ENCODE measurements around the gene RGS19. TPM values are rescaled to one million over a fixed set of nuclear protein-coding genes. Genes with fewer than 3 reads are reported as not detected.

Gene RGS19
- total RNA-seq, 1 donor = 9.8 TPM

- DNase-seq (ENCODE audit: low read depth) = no peak
- H3K4me3 ChIP-seq (ENCODE audit: low read depth, low read length) = peak within 1 kb of the TSS; percentile 73
- TF ChIP-seq, protein P1, sequence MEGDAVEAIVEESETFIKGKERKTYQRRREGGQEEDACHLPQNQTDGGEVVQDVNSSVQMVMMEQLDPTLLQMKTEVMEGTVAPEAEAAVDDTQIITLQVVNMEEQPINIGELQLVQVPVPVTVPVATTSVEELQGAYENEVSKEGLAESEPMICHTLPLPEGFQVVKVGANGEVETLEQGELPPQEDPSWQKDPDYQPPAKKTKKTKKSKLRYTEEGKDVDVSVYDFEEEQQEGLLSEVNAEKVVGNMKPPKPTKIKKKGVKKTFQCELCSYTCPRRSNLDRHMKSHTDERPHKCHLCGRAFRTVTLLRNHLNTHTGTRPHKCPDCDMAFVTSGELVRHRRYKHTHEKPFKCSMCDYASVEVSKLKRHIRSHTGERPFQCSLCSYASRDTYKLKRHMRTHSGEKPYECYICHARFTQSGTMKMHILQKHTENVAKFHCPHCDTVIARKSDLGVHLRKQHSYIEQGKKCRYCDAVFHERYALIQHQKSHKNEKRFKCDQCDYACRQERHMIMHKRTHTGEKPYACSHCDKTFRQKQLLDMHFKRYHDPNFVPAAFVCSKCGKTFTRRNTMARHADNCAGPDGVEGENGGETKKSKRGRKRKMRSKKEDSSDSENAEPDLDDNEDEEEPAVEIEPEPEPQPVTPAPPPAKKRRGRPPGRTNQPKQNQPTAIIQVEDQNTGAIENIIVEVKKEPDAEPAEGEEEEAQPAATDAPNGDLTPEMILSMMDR (IDR thresholded peaks at IDR 0.05; ENCODE audit: insufficient read depth, low read length) = no peak
Measured at GRCh38 chr20:64080013-64080812, 895 bp upstream of the RGS19 start, which contains the start of gene OPRL1. OPRL1 (plus strand) TSS chr20:64080082; CDS start chr20:64092721, 12,639 bp downstream.

DNA sequence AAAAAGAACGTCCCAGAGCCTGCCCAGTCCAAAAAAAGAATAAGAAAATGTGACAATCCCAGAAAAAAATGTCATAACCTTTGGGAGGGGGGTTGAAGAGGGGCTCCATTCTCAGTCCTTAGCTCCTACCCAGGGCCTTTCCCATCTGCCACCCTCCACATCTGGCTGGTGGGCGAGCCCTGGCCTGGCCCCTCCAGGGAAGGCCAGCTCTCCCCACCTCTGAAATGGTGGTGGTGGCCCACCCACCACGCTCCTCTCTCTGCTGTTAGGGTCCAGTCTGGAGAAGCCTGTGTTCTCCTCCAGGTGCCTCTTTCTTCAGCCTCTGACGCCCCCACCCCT lies 415 bp downstream of the RGS19 start:
- peak overlapping the region; percentile 73 for H3K4me3 ChIP-seq (ENCODE audit: low read depth, low read length)
- no peak for DNase-seq (ENCODE audit: low read depth)
- TF ChIP-seq, protein P1 (IDR thresholded peaks at IDR 0.05; ENCODE audit: insufficient read depth, low read length) = no peak

GRCh38 chr20:64077876-64078551 lies 1.3 kb downstream of the RGS19 start:
- no peak for DNase-seq (ENCODE audit: low read depth)
- TF ChIP-seq, protein P1 (IDR thresholded peaks at IDR 0.05; ENCODE audit: insufficient read depth, low read length) = no peak
- H3K4me3 ChIP-seq (ENCODE audit: low read depth, low read length) = peak overlapping the region; percentile 73

DNA sequence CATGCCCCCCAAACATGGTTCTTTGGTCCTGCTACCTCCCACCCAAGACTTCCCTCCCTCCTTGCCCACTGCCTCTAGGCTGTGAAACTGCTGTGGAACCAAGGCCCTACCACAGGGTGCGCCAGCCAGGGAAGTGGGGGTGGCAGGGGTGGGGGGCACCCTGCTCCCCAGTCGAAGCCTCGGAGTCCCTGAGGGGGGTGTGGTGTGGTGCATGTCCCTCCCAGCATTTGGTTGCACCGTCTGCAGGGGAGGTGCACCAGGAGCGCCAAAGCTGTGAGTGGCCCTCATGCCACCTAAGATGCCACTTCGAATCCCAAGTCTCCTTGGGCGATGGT lies 1.8 kb downstream of the RGS19 start:
- TF ChIP-seq, protein P1 (IDR thresholded peaks at IDR 0.05; ENCODE audit: insufficient read depth, low read length) = no peak
- no peak for DNase-seq (ENCODE audit: low read depth)
- H3K4me3 ChIP-seq (ENCODE audit: low read depth, low read length) = no peak overlapping the region

- TF ChIP-seq, protein P1 (IDR thresholded peaks at IDR 0.05; ENCODE audit: insufficient read depth, low read length) = no peak
- no peak overlapping the region for H3K4me3 ChIP-seq (ENCODE audit: low read depth, low read length)
- no peak for DNase-seq (ENCODE audit: low read depth)
Measured at GRCh38 chr20:64077094-64077493, 2.2 kb downstream of the RGS19 start.

DNA sequence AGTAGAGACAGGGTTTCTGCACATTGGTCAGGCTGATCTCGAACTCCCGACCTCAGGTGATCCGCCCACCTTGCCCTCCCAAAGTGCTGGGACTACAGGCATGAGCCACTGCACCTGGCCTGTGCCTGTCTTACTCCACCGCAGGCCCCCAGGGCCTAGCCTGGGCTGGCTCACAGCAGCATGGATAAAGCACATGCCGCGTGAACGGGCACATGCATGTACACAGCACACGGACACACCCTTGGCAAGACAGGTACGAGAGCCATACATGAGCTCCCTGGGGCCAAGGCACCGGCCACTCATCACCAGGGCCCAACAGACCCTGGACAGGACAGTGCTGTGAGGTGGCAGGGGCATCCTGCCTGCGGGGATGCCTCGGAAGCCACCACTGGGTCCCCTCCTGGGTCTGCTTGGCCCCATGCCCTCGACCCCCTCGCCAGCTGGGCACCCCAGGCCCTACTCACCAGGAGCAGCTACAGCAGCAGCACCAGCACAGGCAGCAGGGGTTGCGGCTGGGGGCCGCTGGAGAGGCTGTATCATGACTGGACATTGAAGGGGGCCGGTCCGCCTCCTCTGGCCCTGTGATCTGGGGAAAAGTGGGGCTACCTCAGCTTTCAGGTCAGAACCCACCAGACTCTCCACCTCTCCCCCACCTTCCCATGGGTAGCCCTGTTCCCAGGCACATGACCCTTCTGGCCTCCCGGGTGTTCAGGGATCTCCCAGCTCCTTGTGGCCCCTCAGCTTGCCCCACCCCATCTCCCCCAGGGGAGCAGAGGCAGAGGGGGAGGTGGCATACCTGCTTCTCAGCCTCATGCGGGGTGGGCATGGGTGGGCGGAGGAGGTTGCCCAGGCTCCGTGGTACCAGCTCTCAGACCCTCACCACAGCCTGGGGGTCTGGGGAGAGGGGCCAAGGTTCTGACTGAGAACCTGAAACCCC lies 3.0 kb downstream of the RGS19 start:
- TF ChIP-seq, protein P1 (IDR thresholded peaks at IDR 0.05; ENCODE audit: insufficient read depth, low read length) = no peak
- H3K4me3 ChIP-seq (ENCODE audit: low read depth, low read length) = no peak overlapping the region
- no peak for DNase-seq (ENCODE audit: low read depth)
